C1 segment of cervical spinal cord (tissue), 14 donors: ENCODE data around the gene SHISAL1.
A peak's percentile ranks its signal among the peaks of the same experiment; 100 is the strongest.
"Not testable (repeated sequence)": the region's sequence is repeated elsewhere in the genome, so short reads cannot be mapped to it uniquely, and the experiment has no call there.

Source experiments
- DNase-seq, 14 donors: peaks; one replicate each; lab custom pipeline; 2025; lab: John Stamatoyannopoulos, UW

Gene SHISAL1

DNA sequence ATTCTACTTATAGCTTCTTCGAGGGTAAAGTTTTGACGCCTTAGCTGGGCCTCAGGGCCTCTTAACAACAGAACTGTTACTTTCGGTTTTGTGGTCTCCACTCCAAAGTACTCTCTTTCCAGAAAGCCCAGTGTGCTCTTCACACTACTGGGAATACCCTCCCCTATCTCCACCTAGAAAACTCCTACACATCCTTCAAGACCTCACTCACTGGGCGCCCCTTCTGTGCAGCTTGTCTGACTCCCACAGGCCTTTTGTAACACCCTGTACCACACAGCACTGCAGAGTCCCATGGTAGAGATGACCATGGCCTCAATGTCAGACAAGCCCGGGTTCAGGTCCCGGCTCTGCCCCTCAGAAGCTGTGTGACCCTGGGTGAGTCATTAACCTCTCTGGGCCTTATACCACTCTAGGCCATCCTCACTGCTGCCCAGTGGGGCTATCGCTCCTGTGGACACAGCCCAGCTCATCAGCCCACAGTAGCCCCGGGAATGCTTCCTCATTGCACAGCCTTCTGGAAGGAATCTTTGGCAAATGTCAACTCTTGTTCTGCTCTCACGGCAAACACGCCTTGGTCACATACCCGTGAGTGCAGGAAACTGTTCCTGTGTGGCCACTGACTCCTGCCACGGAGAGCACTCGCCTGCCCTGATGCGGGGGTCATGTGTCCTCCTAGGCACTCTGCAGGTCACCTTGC is 51.4 kb downstream of the SHISAL1 start:
- no peak for DNase-seq

DNA sequence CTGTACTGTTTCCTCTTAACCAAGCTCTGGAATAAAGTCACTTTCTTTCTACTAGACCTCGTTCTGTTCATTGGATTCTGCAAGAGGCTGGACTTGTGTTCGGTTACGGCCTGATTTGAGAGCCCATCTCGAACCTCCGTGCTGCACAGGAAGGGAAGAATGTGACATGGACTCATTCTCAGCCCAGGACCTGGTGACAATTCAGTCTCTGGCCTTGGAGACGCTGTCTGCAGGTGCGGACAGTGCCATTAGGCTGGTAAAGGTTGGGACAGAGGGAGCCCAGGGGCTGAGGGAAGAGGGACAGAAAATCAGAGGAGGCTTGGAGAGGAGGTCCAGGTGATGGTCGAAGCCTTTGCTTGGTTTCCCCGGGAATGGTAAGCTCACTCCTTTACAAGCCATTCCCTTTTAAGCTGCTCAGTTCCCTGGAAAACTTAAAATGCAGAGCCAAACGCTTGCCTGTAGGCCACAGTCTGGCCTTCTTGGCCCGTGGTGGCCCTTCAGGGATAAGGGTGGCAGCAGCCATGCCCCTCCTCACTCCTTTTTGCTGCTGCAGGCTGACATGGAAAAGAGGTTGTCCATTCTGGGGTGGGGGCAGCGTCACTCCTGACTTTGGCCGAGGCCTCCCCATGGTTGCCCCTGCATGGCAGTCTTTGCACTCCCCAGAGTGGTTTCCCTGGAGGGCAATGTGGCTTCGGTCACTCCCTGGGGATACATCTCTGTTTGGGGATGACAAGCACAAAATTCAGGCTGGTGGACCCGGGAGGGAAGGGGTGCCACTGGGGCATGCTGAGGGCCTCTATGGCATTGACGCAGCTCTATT is 52.3 kb downstream of the SHISAL1 start:
- no peak for DNase-seq

DNA sequence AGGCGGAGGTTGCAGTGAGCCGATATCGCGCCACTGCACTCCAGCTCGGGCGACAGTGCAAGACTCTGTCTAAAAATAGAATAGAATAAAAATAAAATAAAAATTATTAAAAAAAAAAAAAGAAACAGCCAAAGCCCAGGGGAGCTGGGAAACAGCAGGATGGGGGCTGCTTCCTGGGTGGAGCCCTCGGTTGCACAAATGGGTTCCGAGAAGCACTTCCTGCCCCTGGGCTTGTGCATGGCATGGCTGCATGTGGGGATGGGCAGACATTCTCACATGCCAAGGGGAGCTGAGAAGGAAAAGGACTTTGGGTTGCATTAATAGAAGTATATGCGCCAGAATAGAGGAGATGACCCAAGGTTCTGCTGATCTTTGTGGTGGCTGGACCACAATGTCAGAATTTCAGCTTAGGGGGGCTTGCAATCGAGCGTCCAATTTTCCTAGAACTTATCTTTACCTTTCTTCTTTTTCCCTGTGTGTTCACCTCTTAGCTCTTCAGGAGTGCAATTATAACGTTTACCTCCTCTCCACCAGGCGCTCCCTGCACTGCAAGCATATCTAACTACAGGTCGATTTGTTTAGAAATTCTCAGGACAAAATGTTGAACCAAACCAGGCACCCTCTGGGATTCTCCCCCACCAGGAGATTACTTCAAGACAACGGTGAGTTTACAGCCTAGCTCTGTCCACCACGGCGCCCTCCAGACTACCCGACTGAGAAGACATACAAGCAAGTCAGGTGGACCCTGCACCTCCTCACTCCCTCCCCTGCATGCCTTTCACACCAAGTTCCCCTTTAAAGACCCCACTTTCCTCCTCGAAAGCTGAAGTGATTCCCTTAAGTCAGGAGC is 53.2 kb downstream of the SHISAL1 start:
- no peak for DNase-seq

DNA sequence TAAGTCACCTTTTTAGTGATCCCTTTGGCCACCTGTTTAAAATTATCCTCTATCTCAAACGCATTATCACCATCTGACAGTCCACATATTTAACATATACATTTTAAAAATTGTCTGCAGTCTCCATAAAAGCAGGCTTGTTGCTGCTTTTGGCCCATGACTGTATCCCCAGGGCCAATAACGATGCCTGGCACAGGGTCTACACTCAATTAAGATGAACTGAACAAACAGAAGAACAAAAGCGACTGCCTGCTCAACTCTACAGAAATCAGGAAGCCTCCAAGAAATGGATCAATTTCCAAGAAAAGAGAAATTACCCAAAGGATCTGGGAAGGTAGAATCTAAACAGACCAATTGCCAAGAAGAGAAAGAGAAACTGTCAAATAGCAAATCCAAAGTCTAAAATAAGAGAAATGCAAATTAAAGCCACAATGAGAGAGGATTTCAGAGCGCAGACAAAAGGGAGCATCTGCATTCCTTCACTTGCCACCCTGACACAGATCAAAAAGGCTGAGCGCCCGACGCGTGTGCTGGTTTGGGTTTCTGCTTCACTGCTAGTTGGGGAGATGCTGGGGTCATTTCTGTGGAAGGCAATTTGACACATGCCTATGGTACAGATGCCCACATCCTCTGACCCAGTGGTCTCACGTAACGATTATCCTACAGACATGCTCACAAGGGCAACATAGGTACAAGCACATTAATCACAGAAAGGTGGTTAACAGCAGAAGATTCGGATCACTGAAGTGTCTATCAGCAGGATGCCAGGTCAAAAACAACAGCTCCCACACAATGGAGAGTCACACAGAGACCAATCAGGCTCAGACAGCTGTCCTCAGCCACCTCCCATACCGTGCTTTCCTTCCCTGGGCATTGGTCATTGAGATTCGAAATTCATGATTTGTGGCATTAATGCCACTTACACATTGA is 55.9 kb downstream of the SHISAL1 start:
- DNase-seq, result no peak

DNA sequence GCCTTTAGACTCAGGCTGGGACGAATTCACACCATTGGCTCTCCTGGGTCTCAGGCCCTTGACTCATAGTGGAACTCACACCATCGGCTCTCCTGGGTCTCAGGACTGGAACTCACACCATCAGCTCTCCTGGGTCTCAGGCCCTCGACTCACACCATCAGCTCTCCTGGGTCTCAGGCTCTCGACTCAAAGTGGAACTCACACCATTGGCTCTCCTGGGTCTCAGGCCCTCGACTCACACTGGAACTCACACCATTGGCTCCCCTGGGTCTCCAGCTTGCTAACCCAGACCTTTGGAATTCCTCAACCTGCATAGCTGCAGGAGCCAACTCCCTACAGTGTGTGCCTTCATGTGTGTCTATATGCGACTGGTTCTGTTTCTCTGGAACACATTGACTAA is 56.7 kb downstream of the SHISAL1 start:
- DNase-seq, result no peak

DNA sequence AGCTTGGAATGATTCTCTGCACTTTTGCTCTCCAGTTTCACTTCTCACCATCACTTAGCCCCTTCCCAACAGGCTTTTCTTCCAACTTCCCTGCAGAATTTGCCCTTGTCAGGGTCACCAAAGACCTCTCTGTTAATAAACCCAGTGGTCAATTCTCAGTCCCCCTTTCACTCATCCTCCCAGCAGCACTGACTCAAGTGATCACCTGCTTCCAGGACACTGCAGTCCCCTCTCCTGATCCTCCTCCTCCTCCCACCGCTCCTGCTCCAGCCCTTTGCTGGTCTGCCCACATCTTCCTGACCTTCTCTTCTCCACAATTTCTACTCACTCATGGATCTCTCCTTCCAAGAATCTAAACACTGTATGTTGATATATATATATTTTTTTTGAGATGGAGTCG is 57.9 kb downstream of the SHISAL1 start:
- DNase-seq, result no peak

DNA sequence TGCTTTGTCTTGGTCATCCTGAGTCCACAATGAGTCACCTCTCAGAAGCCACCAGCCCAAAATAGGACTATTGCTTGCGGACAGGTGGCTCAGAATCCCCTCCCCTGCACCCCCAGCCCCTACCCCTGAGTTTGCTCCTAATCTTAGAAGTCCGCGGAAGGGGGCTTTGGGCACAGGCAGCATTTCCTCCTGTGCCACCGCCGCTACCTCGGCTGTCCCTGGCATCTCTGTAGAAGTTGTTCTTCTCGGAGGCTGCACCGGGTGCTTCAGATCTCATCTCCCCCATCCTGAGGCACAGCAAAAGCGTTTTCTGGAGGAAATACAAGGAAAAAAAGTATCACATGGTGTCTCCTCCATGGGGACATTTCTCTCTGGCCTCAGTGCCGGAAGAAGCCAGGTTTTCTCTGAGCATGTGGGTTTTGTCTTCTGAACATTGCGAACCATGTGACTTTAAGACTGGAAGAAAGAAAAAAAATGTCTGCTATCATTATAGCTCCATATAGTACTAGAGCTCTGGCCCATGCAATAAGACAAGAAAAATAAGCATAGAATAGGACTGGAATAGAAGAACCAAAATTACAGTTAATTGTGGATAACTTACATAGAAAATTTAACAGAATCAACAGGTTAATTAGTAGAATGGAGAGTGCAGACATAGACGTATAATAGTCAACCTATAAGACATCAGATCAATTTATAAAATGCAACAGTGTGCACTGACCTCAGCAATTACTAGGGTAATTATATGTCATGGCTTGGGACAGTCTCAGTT is 63.2 kb downstream of the SHISAL1 start:
- DNase-seq, result no peak

DNA sequence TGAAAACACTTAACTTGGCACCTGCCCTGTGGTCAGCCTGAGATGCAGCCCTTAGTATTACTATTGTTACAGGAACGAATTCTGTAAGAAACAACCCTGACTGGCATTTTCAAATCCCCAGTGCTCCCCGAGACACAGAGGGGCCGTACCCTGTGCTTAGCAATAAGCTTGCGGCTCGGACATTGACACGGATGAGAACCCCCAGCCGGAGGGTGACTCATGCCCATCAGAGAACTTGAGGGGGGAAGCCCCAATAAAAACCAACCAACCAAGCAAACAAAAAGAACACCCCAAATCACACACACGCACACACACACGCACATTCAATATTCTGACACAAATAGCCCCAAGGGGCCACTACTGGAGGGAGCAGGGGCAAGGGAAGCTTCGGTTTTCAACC is 63.8 kb downstream of the SHISAL1 start:
- no peak for DNase-seq

DNA sequence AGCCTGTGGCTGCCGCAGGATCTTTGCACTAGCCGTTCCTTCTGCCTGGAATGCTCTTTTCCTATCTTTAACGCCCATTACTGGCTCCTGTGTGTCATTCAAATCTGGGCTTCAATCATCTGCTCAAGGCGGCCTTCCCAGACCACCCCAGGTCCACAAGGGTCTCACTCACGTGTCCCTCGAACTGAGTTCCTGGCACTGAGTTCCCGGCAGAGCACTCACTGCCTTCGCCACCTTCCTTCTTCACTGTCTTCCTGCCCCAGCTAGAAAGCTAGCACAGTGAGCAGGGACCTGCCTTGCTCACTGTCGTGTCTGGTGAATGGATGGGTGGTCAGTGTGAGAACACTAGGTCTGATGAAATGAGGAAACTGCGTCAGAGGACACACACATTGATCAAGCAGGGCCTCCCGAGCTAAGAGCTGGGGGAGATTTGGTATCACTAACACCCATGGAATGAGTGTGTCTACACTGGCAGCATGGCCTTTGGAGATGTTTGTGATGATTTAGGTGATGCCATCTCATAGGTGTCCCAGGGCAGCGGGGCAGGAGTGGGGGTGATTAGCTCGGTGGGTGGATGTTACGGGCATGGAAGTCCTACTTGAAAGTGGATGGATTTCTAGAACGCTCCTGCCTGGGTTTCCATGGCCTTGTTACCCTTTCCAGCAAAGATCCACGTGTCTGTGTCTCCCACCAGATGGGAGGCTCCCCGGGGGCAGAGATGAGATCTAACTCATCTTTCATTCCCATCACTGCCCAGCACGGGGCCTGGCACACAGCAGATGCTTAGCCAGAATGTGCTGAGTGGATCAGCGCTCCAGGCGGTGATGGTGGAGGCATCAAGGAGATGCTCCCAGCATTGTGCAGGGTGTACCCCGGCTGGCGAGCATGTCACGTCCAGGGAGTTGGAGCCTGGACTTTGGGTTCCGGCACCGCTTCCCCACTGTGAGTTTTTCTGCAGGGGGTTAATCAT is 64.5 kb downstream of the SHISAL1 start:
- no peak for DNase-seq

DNA sequence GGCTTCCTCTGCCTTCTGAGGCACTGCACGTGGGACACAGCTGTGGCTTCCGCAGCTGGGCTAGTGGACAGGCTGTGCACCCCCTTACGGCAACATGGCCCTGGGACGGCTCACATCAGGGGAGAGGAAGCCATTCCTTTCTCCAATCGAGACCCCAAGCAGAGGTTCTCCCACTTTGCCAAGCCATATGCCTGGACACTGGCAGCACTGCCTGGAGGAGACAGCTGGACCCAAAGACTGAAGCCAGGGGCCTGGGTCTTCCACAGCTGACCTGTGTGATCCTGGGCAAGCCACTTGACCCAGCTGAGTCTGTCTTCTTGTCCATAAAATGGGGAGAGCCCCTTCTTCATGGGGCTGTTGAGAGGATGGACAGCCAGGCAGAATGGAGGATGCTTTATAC is 65.4 kb downstream of the SHISAL1 start:
- DNase-seq, result no peak

DNA sequence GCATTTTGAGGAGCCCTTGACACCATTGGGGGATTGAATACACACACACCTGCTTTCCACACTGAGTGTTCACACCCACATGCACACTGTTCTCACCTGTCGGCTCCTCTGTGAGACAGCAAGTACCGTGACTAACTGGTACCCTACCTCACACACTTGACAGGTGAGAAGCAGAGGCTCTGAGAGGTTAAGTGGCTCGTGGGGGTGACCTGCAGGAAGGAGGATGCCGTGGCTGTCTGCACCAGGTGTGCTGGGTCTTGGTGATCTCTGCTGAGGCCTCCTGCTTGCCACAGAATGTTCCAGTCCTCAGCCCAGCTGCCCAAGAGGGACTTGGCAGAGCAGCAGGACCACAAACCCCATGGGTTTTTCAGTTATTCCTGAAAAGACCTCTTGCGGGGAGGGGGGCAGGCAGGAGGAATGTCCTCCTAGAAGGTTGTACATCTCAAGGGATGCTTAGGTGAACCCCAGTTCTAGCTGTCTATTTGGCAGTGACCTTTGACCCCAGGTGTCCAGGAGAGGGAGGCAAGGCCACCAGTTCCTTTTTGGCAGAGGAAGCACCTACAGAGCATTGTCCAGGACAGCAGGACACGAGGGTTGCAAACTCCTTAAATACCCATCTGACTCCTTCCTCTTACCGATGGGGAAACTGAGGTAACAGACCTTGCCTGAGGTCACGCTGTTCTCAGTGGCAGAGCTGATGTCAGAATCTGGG is 66.0 kb downstream of the SHISAL1 start:
- DNase-seq, result no peak

DNA sequence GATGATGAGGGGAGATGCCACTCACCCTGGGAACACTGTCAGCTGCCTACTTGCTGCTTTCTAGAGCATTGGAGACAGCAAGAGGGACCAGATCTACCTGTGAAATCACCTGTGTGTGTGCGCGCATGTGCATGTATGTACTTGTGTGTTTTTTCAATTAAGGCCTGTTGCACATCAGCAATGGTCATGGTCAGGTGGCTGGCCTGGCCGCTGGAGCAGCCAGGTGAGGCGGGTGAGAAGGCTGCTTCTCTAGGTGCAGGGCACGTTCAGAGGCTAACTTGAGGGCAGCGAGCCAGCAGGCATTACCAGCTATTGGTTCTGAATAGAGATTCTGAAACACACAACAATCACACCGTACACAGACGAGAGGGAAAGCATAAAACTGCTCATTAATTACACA is 66.9 kb downstream of the SHISAL1 start:
- no peak for DNase-seq

DNA sequence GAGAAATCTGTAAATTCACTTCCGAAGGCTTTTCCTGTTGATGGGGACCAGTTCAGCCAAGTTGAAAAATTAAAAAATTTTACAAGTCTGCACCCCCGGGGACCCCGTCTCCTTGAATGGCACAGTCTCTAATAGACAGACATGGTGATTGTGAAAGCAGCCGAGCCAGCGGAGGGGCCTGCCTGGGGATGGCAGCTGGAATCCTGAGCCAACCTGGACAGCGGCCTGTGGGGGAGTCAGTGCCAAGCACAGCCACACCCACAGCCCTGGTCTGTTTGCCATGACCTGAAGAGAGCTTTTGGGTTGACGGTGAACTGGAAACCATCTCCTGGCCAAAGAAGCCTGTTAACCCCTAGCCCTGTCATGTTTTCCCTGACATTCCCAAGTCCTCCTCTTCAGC is 67.3 kb downstream of the SHISAL1 start:
- no peak for DNase-seq

DNA sequence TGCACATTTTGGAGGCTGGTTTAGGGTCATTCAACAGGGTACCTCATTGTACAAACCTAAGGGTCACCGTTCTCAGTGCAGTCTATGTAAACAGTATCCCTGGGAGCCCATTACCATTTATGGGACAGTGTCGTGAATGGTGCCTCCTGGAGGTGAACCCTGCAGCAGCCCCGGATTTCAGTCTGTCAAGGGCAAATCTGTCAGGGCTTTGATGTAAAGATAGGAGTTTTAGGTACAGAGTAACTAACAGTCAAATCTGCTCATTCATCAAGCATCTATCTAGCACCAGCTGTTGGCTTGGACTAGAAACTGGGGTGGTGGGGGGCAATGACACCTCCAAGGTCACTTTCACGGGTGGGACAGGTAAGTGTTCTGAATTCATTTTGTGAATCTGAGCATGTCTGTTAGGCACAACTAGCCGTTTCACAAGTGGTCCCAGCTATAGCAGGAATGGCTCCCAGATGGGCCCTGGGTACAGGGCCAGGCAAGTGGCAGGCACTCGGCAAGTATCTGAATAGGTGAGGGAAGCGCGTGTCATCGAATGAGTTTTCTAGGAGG is 68.4 kb downstream of the SHISAL1 start:
- DNase-seq, result no peak

DNA sequence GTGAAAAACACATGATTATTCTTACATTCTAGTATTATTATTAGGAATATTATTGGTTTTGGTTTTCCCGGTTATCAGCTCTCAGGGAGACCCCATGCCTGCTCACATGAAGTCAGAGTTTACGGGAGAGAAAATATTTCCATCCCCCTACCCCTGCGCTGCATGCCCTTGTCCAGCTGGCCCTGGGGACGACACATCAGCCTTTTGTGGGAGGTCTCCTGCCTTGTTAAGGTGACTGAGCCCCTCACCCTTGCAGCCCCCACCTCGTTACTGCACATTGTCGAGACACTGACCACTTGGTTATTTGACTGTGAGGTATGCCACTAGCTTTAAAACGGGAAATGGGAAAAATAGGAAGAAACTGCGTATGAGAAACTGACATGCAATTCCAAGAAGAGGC is 69.0 kb downstream of the SHISAL1 start:
- DNase-seq, result no peak

DNA sequence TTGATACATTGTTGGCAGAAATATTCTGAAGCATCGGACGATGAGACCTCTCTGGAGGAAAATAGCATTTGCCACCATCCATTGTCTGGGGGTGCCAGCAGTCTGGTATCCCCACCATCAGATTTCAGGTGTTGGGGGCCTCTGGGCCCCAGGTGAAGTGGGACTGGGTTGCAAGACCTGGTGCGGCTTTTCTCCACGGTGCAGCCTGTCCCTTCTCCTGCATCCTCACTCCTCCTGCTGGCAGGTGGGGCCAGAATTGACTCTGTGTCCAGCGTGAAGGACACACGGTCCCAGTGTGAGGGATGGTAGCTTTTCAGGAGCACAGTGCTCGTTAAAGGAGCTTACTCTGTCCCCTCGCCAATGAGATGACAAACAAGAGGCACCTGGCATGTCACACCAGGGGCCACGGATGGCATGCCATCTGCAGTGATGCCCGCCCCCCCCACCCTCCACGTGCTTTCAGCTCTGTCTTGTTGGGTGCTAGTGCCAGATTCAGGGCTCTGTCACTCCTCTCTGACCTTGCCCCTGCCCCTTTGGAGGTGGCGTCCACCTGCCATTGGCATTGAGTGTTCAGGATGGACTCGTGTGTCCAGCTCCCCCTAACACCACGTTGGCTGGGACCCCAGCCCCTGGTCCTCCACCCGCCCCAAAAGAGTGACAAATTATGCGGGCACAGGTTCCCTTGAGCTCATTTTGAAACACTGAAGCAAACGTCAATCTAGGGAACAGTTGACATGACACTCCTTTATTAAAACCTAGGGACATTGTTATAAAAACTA is 69.6 kb downstream of the SHISAL1 start:
- DNase-seq, result peak in 1 of 14 donors; percentile 24

DNA sequence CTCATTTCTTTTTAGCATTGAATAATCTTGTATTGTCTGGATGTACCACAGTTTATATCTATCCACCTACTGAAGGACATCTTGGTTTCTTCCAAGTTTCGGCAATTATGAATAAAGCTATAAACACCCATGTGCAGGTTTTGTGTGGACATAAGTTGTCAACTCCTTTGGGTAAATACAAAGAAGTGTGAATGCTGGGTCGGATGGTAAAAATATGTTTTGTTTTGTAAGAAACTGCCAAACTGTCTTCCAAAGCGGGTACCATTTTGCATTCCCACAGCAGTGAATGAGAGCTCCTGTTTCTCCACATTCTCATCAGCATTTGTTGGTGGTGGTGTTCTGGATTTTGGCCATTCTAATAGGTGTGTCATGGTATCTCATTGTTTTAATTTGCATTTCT is 71.6 kb downstream of the SHISAL1 start:
- not testable (repeated sequence) for DNase-seq
